Measurements from ENCODE around the gene AHCYL2.
A peak's percentile ranks its signal among the peaks of the same experiment; 100 is the strongest.
"Not testable (repeated sequence)": the region's sequence is repeated elsewhere in the genome, so short reads cannot be mapped to it uniquely, and the experiment has no call there.

AHCYL2 gene

DNA sequence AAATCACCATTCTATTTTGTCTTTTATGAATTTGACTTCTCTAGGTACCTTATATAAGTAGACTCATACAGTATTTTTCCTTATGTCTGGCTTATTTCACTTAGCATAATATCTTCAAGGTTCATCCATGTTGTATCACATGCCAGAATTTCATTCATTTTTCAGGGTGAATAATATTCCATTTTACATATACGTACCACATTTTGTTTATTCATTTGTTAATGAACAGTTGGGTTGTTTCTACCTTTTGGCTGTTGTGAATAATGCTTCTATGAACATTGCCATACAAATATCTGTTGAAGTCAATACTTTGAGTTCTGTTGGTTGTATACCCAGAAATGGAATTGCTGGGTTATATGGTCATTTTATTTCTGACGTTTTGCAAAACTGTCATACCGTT is 20.7 kb downstream of the AHCYL2 start:
- no peak for DNase-seq

DNA sequence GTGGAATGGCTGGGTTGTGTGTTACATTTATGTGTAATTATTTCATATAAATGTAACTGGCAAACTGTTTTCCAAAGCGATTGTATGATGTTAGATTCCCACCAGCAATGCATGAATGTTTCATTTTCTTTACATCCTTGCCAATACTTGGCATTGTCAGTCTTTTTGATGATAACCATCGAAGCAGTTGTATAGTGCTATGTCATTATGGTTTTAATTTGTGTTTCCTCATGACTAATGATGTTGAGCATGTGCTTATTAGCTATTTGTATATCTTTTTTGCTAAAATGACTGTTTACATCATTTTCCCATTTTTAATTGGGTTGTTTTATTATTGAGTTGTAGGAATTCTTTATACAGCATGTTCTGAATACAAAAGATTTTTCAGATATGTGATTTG is 22.3 kb downstream of the AHCYL2 start:
- no peak for DNase-seq

DNA sequence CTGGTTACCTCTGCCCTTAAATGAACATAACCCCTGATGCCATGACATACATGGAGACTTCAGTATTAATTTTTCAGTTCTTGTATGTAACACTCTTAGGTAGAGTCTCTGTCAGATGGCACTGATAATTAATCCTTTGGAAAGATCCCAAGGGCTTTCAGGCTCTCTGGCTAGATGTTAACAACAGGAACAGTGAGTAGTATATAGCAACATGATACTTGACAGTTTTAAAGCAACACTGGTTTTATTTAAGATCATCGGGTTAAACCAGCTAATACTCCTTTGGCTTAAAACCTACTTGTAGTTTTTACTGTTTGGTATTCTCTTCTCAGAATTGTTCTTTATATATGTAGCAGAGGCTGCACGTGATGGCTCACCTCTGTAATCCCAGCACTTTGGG is 27.3 kb downstream of the AHCYL2 start:
- DNase-seq = no peak

DNA sequence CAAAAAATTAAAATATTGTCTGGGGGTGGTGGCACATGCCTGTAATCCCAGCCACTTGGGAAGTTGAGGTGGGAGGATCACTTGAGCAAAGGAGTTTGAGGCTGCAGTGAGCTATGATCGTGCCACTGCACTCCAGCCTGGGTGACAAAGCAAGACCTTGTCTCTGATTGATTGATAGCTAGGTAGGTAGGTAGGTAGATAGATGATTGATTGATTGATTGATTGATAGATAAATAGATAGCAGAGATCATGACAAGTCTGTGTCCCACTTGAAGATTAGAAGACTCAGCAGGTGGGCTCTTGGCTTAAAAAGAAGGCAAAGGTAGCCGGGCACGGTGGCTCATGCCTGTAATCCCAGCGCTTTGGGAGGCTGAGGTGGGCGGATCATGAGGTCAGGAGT is 27.8 kb downstream of the AHCYL2 start:
- not testable (repeated sequence) for DNase-seq

DNA sequence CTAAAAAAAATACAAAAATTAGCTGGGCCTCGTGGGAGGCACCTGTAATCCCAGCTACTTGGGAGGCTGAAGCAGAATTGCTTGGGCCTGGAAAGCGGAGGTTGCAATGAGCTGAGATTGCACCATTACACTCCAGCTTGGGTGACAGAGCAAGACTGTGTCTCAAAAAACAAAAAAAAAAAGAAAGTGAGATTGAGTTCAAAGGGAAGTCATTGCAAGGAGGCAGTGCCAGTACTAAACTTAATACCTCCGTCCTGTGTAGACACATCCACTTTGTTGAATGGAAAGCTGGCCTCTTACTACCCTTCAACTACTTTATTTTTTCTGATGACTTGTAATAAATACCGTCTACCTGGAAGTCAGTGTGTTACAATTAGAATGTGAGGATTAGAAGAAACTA is 31.0 kb downstream of the AHCYL2 start:
- DNase-seq = no peak

DNA sequence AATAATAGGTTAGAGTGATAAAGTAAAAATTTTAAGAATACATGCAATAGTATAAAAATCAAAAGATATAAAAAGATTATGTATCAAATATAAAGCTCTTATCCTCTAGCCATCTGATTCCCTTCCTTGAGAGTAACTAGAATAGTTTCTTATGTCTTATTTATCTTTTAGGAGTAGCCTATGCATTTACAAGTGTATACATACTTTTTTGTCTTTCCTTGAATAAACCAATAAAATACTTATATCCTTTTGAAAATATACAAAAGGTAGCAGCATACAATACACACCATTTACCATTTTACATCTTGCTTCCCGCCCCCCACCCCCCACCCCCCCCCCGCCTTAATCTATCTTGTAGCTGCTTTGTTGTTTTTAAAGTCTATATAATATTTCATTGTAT is 31.4 kb downstream of the AHCYL2 start:
- no peak for DNase-seq

DNA sequence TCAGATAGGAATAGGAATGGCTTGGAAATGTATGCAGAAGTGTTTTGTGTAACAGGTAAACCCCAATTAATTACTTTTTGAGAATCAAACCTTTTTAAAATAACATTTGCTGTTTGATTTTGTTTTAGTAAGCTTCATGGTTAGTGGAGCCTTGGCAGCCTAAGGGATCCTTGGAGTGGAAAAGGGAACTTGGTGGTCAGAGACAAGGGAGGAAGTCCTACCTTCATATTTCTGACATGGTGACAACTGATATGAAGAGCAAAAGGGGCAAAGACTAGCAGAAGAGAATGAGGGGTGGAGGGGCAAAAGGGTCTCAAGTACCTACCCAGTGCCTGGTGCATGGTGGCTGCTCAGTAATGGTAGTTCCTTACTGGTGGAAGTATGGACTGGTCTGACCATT is 32.3 kb downstream of the AHCYL2 start:
- no peak for DNase-seq

DNA sequence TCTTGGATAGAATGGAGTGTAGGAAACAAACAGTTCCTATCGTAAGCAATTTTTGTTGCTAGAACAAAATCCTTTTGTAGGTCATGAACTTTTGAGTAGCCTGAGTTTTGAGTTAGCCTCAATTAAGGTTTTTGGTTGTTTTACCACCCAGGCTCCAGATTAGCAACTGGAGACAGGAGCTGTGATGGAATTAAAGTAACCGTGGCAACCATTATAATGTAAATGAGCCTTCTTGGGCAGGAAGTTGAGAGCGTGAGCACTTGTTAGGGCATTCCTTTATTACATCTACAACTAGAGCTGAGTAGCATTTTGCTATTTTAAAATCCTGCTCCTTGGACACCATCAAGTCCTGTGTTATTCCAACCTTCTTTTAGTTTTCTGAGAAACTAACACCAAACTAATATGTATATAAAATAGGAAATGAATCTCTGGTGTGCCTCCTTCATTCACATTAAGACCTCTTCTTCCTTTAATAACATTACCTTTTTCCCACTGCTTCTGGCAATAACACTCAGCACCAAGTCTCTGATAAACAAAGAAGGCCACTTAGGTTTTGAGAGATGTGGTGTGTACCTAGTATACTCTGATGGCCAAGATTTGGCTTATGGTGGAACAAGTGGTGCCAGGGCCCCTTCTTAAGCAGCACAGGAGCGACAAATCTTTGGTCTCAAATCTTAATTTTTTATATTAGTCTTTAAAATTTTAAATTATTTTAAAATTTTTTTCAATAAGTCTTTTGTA is 34.0 kb downstream of the AHCYL2 start:
- DNase-seq = no peak

DNA sequence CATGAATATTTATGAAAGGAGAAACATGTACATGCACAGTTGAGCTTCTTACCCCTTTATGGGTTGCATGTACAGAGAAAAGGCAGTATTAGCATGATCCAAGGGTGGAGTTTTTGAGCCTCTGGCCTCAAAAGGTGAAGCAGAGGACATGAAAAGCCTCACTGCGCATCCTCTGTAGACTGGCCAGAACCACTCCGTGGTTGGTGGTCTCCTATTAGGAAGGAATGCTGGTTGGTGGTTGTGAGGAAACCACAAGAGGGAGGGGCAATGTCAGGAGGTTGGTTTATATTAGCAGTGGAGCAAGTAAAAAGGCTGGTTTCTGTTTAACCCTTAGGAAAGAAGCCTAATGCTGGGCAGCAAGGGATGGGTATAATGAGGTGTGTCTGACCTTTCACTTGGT is 37.5 kb downstream of the AHCYL2 start:
- DNase-seq = no peak

DNA sequence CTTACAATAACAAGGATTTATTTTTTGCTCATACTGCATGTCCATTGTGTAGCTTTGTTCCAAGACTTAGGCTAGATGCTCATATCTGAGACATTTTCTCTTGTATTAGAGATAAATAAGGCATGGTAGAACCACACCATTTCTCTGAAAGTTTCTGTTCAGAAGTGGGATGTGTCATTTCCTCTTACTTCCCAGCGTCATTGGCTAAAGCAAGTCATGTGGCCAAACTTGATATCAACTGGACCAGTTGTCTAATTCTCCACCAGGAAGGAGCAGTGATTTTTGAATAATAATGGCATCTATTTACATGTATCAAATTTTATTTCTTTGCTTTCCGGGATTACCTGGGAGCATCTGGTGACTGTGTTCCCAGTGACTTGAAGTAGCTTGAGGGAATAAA is 38.3 kb downstream of the AHCYL2 start:
- DNase-seq = no peak

DNA sequence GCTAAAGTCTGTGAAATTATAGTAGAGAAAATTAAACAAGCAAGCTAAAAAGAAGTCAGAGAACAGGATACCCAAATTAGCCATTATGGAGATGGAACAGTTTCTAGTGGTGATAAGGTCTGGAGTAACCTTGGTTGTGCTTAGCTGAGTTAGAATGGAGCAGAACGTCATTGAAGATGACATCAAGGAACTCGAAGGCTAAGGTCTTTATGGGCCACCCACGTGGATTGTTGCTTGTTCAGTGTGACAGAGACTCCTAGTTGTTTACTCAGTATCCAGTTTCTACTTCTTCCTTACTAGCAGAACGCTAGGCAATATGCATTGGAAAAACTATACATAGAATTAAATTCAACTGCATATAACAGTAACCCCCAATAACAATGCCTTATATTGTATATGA is 39.7 kb downstream of the AHCYL2 start:
- no peak for DNase-seq

DNA sequence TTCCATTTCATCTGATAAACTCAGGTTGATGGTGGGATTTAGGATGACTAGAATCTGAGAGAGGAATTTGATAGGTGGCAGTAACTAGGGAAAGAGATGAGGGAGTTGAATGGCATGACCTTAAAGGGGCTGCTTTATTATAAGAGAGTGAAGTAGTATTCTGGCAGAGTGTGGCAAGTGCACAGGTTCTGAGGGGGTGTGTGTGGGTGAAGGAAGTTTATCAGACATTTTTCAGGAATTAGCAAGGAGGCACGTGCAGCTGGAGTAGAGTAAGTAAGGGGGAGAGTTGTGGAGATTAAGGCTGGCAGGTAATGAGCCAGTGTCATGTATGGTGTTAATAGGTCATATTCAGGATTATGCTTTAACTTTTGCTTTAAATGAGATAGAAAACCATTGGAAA is 40.5 kb downstream of the AHCYL2 start:
- no peak for DNase-seq

DNA sequence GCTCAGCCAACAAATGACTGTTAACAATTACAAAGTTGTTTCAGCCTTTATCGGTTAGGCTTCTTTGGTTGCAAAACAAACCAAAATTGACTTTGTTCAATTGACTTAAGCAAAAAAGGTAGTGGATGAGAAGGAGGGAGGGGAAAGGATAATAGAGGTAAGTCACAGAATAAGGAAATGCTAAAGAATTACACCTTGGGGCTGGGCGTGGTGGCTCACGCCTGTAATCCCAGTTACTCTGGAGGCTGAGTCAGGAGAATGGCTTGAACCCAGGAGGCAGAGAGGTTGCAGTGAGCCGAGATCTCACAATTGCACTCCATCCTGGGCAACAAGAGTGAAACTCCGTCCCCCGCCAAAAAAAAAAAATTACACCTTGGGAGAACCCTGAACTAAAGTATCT is 41.4 kb downstream of the AHCYL2 start:
- no peak for DNase-seq

DNA sequence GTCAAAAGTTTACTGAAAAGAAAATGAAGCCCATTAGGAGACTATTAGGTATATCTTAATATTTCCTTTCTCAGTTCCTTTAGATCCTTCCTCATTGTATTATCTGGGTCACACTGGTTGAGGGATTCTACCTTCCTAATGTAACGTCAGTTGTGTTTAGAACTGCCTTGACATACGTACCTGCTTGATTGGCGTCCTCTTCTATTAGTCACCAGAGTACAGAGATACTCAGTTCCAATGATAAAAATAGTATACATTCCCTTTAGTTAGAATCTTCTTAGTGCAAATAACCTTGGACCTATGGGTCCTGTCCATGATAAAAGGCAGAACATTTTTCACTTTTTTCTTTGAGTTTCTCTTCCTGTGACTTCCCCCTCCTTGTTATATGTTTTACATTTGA is 45.2 kb downstream of the AHCYL2 start:
- DNase-seq = no peak

DNA sequence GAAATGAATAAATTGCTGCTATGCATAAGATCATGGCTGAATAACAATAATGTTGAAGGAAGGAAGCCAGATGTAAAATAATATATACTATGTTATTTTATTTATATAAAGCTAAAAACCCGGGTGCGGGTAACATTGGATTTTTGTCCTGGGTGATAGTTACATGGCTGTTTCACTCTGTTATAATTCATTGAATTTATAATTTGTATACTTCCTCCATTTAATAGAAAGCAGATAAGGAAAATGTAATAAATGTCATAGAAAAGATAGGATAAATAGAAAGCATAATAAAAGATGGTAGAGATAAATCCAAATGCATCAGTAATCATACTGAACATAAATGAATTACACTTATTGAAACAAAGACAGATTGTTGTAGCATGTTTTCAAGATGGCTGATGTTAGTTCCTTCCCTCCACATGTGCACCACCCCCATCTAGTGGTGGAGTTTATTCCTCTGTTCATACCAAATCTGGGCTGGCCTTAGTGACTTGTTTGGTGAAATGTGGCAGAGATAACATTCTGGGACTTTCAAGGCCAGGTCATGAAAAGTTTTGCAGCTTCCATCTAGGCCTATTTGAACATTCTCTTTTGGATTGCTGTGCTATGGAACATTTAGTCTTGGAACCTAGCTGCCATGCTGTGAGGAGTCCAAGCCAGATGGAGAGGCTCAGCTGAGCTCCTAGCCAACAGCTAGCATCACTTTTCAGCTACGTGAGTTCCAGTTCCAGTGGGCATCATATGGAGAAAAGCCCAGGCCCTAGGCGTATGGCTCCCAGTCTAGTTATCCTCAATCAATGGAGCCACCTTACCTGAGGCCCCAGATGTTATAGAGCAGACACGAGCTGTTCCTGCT is 46.9 kb downstream of the AHCYL2 start:
- DNase-seq = peak; percentile 10

DNA sequence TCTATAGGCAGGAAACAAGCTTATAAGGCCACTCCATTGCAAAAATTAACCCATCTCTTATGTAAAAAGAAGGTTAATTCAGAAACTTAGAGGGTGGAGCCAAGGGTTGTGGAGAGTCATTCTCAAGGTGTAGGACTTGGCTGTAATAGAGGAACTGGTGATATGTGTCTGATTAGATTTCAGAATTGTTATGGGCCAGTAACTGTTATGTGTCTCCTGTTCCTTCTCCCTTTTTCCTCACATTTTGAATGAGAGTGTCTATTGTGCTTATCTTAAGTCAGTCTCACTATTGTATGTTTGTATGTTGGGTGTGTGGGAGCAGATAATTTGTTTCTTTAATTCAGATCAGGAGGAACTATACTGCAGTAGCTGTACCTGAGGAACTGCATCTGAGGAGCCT is 49.1 kb downstream of the AHCYL2 start:
- DNase-seq = no peak

DNA sequence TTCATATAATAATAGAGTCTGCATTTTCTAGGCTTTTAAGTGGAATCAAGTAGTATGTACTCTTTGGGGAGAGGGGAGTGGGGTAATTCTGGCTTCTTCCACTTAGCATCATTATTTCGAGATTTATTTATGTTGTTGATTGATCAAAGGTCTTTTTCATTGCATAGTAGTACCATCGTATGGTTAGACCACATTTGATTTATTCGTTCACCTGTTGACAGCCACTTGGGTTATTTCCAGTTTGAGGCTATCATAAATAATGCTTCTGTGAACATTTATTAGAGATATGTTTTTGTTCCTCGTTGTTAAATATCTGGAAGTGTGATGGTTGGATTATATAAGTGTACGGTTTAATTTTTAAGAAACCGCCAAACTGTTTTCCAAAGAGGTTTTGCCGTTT is 52.8 kb downstream of the AHCYL2 start:
- no peak for DNase-seq

DNA sequence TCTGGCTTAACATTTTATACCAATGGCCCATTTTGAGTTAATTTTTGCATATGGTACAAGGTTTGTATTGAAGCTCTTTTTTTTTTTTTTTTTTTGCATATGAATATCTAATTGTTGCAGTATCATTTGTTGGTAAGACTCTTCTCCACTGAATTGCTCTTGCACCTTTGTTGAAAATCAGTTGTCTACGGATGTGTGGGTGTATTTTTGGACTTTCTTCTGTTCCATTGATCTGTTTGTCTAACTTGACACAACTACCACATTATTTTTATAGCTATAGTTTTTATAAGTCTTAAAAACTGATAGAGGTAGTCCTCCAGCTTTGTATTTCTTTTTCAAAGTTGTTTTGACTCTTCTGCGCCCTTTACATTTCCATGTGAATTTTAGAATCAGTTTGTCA is 53.9 kb downstream of the AHCYL2 start:
- no peak for DNase-seq

DNA sequence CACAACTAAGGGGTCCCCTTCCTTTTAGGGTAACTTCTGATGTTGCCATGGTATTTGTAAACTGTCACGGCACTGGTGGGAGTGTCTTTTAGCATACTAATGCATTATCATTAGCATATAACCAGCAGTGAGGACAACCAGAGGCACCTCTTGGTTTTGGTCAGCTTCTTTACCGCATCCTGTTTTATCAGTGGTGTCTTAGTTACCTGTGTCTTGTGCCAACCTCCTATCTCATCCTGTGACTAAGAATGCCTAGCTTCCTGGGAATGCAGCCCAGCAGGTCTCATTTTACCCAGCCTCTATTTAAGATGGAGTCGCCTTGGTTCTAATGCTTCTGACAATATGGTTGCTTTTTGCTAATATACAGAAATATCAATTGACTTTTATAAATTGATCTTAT is 54.9 kb downstream of the AHCYL2 start:
- DNase-seq = no peak

DNA sequence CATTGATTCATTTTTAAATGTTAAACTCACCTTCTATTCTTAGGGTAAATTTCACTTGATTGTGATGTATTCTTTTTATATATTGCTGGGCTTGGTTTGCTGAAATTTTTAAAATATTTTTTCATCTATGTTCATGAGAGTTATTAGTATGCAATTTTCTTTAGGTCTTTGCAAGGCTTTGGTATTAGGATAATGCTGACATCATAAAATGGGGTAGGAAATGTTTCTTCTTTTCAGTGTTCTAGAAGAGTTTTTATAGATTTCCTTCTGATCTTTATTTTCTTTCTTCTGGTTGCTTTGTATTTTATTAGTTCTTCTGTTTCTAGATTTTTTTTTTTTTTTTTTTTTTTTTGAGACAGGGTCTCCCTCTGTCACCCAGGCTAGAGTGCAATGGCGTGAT is 56.3 kb downstream of the AHCYL2 start:
- DNase-seq = no peak

DNA sequence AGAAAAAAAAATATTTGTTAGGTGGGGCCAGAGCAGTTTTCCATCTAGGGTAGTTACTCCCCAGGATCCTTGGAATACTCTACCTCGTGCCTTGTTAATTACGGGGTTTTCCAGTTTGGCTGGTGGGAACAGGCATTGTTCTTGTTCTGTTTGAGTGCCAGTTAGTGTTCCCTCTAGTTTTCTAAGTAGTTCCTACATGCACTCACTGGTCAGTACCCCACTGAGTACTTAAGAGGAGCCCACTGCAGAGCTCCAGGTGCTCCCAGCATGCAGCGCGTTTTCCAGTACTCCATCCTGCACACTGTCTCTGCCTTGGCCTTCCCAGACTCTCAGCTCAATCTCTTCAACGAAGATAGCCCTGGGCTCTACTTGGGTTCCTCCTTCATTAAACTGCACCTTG is 58.0 kb downstream of the AHCYL2 start:
- no peak for DNase-seq

DNA sequence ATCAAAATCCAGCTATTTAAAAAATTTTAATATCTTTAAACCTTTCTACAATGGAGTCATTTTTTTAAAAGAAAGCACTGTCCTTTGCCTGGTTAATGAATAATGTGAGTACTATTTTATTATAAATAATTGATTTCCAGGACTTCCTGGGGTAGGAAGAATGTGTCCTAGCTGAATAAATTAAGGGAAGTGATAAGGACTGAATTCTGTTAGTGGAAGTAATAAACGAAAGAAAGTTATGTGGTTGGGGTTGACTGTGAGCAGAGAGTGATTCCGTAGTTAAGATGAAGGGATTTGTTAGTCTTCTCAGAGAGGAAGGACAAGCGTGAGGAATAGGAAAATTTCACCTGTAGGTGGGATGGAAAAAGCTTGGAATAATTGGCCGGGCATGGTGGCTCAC is 59.1 kb downstream of the AHCYL2 start:
- DNase-seq = no peak

DNA sequence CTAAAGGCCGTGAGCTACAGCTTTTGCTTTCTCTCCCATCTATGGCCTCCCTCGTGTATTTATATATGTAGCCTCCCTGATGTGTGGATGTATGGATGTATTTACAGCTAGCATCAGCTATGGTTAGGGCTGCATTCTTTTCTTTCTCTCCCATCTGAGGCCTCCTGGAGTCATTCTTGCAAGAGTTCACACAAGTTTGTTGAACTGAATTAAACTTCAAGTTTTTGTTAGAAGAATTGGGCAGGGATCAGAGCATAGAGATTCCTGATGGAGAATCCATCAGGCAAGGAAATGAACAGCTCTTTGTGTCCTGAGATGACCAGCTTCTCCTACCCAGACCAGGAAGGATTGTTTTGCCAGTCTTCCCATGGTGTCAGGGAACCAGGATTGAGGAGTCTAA is 60.3 kb downstream of the AHCYL2 start:
- DNase-seq = no peak

DNA sequence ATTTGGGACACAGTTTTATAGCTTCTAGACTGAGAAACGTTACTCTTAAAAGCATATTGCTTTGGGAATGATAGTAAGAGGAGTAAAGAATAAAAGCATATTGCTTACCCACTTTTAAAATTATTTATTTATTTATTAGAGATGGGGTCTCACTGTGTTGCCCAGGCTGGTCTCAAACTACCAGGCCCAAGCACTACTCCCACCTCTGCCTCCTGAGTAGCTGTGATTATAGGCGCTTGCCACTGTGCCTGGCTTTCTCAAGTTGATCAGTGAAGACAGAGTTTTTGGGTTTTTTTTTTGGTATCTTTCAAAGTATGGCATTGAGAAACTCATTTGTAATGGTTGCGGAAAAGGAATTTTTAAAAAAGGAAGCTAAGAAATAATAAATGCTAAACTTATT is 68.0 kb downstream of the AHCYL2 start:
- DNase-seq = no peak

DNA sequence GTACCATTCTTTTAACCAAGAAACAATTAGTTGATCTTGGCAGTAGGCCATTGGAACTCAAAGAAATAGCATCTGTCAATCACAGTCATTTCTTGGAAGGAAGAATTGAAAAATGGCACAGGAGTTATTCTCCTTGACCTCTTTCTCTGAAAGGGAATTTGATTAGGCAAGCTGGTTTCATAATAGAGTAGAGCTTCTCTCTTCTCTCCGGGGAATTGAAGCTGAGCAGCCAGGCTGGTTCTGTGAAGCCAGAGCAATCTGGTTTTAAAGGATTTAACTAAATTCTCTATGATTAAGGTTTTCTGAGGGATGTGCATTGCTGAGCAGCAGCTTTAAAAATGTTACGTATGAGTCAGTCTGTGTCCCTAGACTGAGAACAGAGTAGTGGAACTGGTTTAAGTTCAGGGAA is 70.2 kb downstream of the AHCYL2 start:
- no peak for DNase-seq

All from NK-92 treated with Interleukin-12 subunit alpha and Interleukin-12 subunit beta, amount 100 ng/mL, for 24 hours (cell line).